Activated CD4-positive, alpha-beta T cell treated with anti-CD3 and anti-CD28 coated beads, Interleukin-2, amount 50 U/mL, for 4 hours (primary cell): Measurements from ENCODE around the gene GPR162.

Experiments
- DNase-seq, 2 experiments: peaks; one replicate each; pipeline ENCODE4 v3.0.0-alpha.2; 2020

The GPR162 gene

DNA sequence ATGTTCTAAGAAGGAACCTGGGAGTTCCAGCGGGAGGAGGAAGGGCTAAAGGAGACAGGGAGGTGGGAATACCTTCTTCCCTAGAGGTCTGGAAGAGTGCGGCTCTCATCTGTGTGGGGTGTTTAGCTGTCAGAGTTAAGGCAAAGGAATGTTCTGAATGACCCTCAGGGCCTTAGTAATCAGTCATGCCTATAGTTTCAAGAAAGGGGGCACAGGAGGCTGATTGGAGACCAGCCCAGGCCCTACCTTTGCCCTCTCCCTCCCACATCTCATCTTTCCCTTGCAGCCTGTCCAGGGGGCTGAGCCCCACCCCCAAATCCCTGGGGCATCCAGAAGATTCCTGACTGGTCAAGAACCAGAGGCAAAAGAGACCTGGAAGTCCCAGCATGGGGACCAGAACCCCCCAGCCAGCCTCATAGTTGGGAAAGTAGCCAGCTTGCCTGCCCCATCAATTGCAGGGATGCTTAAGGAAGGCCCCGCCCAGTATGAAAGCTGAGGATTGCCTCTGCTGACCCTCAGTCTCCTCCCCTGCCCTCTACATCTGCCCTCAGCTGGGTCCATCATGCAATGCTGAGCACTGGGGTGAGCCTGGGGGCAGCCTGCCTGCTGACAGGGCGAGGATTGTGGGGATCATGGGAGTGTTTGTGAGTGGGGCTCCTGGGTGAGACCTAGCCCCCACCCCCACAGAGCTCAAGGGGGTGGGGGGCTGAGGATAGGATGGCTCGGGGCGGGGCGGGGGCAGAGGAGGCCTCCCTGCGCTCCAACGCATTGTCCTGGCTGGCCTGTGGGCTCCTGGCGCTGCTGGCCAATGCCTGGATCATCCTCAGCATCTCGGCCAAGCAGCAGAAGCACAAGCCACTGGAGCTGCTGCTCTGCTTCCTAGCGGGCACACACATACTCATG is 1.8 kb downstream of the GPR162 start:
- no peak for DNase-seq

DNA sequence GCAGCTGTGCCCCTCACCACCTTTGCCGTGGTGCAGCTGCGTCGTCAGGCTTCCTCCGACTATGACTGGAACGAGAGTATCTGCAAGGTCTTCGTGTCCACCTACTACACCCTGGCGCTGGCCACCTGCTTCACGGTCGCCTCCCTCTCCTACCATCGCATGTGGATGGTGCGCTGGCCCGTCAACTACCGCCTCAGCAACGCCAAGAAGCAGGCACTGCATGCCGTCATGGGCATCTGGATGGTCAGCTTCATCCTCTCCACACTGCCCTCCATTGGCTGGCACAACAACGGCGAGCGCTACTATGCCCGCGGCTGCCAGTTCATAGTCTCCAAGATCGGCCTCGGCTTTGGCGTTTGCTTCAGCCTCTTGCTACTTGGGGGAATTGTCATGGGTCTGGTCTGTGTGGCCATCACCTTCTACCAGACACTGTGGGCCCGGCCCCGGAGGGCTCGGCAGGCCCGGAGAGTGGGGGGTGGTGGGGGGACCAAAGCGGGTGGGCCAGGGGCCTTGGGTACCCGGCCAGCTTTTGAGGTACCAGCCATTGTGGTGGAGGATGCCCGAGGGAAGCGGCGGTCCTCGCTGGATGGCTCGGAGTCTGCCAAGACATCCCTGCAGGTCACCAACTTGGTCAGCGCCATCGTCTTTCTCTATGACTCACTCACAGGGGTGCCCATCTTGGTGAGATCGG is 2.6 kb downstream of the GPR162 start:
- no peak for DNase-seq

DNA sequence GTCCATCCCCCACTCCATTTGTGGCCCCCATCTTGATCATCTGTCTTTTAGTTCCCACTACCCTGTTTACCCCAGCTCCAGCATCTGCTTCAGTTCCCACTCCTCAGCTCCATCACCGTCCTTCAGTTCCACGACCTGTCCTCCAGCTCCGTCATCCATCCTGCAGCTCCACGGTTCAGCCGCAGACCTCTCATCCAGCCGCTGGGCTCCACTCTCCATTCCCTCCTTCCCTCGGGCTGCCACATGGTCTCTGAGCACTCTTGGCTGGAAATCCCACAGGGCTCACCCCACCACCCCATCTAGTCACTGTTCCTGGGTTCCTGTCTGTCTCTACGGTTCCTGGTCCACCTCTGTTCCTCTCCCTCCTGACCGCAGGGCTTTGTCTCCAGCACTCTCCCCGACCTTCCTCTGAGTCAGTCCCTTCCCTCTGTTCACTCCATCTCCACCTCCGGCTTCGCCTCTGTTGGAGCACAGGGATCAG is 3.3 kb downstream of the GPR162 start:
- DNase-seq = no peak

DNA sequence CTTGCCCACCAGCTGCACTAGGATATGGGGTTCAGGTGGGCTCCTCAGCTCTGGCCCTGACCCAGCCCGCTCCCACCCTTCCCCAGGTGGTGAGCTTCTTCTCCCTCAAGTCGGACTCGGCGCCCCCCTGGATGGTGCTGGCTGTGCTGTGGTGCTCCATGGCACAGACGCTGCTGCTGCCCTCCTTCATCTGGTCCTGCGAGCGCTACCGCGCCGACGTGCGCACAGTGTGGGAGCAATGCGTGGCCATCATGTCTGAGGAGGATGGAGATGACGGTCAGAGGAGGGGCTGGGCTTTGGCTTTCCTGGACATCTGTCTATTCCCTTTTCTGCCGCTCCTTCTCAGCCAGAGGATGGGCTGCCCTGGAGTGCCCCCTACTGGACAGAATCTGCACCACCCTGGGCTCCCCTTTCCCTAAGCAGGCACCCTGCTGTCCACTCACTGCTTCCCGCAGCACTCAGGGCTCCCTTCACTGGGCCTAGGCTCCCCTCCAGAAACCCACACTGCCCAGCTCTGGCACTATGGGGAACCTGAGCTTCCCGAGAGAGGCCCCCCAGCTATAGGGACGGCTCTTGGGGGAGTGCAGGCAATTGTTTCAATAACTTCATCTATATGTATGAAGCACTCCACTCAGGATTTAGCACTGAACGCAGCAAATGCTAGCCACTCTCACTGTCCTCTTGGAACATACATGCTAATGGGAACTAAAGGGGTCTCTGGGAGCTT is 3.9 kb downstream of the GPR162 start:
- DNase-seq = peak; percentile 77 to 83

DNA sequence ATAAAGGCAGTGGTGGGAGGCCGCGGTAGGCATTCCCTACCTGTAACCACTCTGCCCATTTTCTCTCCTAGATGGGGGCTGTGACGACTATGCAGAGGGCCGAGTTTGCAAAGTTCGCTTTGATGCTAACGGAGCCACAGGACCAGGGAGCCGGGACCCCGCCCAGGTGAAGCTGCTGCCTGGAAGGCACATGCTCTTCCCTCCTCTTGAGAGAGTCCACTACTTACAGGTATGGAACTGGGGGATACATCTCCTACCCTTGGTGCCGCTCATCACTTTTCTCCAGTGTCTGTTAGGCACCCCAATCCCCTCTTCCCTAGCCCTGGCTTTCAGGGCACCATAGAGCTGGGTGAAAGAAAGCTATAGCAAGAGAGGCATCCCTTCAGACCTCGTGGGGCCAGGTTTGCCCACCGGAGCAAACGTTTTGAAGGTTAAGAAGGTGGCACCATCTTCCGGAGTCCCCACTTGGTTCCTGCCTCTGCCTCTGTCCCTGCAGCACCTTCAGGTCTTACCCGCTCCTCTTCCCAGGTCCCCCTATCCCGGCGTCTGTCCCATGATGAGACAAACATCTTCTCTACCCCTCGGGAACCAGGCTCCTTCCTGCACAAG is 4.6 kb downstream of the GPR162 start:
- DNase-seq = no peak

DNA sequence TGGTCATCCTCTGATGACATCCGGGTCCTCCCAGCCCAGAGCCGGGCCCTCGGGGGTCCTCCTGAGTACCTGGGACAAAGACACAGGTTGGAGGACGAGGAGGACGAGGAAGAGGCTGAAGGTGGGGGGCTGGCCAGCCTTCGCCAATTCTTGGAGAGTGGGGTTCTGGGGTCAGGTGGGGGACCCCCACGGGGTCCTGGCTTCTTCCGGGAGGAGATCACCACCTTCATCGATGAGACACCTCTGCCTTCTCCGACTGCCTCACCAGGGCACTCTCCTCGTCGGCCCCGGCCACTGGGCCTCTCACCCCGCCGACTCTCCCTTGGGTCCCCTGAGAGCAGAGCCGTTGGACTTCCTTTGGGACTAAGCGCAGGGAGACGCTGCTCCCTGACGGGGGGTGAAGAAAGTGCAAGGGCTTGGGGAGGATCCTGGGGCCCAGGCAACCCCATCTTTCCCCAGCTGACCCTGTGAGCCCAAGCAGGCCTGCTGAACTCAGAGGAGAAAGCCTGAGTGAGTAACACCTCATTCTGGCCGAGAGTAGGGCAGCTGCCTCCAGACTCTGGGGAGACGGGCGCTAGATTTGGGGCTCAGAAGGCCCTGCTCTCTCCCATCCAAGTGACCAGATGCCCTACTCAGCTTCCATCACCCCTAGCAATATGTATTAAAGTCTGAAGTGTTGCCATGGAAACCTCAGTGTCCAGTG is 5.3 kb downstream of the GPR162 start:
- DNase-seq = no peak

DNA sequence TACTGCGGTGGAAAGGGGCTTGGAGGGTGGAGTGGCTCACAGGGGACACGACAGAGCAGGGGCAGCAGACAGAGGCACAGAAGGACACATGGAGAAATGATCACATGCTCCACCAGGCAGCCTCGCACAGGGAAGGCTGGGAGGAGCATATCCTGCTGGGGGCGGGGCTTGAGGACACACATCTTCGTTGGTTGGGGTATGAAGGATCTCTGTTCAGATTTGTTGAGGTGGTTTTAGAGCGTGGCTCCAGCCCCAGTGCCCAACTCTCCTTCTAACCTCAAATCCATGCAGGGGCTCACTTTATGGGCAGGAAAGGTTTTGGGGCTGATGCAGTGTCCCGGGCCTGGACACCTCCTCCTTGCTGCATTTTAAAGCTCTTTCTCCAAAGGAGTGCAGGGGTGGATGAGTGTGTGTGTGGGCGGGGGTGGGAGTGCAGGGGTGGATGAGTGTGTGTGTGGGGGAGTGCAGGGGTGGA is 5.9 kb downstream of the GPR162 start:
- DNase-seq = peak; percentile 43 to 48

DNA sequence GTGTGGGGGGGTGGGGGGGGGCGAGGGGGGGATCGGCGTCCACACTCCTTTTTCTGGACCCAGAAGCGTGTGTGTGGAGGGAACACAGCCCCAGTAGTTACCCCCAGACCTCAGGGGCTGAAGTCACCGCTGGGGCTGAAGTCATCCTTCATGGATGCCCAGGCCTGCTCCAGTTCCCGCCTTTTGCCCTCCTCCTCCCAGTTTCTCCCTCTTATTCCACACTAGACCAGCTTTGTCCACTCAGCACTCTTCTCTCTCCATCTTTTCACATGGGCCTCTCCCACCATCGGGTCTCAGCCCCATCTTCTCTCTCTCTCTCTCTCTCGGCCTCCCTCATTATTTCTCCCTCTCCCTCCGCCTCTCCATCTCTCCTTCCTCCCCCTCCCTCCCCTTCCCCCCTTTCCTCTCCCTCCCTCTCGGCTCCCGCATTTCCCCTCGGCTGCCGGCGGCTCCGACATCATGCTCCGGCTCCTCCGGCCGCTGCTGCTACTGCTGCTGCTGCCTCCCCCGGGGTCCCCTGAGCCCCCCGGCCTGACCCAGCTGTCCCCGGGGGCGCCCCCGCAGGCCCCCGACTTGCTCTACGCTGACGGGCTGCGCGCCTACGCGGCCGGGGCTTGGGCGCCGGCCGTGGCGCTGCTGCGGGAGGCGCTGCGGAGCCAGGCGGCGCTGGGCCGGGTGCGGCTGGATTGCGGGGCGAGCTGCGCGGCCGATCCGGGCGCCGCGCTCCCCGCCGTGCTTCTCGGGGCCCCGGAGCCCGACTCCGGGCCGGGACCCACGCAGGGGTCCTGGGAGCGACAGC is 6.6 kb downstream of the GPR162 start, which contains the start of gene P3H3:
Gene P3H3 (plus strand): TSS at position 426 of the 799 bp plus-strand sequence. CDS start 34 bp downstream, at position 460.
- DNase-seq = no peak

DNA sequence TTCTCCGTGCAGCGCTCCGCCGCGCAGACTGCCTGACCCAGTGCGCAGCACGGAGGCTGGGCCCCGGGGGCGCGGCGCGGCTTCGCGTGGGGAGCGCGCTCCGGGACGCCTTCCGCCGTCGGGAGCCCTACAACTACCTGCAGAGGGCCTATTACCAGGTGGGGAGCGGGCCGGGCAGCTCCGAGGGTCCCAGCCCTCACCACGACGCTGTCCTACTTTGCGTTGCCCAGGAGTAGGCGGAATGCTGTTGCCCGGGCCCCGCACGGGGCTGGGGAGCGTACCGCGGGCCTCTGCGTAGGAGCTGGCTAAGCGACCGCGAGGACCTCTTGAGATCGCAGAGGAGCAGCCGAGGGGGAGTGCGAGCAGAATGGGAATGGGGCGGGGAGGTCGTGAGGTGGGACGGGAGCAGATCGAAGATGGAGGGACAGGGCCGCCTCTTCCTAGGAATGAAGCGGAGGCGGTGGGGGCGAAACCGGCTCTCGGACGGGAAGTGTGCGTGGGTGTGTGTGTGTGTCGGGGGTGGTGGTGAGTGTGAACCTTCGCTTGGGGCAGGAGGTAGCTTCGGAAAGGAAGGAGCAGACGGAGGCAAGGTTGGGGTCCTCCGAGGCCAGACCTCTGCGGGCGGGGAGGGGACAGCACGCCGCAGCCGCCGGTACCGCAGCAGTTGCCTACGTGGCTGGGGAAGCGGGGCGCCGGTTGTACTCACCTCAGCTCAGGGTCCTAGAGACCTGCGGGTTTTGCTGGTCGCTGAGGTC is 7.3 kb downstream of the GPR162 start:
- DNase-seq = peak in 1 of 2 experiments; percentile 34

DNA sequence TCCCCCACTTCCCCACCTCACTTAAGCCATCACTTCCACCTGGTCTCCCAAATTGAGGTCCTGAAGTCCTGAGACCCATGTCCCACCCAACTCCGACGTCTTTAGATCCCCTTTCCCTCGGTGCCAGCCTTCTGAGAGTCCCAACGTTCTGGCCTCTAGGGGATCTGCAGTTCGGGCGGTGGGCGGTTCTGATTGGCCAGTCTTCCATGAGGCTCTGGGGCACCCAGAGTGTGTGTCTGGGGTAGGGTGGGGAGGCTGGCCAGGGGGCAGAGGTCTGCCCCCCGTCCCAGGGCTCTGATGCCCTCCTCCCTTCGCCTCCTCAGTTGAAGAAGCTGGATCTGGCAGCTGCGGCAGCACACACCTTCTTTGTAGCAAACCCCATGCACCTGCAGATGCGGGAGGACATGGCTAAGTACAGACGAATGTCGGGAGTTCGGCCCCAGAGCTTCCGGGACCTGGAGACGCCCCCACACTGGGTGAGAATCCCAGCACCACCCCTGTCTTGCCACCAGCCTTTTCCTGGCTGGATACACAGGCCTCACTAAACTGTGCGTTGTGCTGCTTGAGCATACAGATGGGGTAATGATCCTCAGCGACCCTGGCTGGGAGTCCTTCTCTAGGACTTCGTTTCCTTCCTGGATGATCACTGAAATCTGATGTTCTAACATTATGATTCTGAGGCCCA is 8.1 kb downstream of the GPR162 start:
- DNase-seq = no peak

DNA sequence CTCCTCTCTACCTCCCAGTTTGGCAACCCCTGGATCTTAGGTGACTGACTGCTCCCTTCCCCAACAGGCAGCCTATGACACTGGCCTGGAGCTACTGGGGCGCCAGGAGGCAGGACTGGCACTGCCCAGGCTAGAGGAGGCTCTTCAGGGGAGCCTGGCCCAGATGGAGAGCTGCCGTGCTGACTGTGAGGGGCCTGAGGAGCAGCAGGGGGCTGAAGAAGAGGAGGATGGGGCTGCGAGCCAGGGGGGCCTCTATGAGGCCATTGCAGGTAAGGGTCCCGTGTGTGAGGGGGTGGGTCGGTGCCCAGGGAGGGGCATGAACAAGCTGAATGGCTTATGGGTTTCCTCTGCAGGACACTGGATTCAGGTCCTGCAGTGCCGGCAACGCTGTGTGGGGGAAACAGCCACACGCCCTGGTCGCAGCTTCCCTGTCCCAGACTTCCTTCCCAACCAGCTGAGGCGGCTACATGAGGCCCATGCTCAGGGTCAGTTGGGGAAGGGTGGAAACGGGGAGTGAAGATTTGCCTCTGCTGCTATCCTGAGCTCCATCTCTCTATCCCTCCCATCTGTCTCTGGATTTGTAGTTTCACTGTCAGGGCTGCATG is 8.8 kb downstream of the GPR162 start:
- no peak for DNase-seq

DNA sequence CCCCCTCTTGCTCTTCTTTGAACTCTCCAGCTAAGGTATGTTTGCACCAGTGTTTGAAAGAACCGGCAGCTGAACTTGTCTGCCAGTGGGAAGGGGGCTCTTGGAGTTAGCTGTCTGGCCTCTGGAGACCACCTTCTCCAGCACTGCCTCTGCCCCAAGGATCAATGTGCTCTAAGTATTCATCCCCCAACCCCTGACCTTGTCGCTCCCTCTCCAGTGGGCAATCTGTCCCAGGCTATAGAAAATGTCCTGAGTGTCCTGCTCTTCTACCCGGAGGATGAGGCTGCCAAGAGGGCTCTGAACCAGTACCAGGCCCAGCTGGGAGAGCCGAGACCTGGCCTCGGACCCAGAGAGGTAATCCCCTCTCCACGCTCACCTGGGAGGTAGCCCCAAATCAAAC is 9.4 kb downstream of the GPR162 start:
- no peak for DNase-seq

DNA sequence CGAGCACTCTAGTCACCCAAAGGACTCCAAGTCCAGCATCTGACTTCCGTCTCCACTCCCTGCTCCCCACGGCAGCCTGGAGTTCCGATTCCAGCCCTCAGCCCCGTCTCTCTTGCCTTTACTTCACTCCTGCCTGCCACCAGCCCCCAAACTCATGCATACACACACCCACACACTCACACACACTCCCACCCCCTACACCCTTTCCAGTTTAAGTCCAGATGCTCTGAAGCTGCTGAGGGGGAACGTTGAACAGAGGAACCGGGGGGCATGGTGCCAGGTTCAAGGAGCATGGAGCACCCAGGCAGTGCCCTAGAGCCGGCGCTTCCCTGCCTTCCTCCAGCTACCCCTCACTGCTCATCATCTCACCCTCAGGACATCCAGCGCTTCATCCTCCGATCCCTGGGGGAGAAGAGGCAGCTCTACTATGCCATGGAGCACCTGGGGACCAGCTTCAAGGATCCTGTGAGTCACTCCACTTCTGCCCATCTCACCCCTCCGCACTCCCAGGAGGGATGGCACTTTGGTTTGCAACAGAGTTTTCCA is 9.9 kb downstream of the GPR162 start:
- DNase-seq = no peak

DNA sequence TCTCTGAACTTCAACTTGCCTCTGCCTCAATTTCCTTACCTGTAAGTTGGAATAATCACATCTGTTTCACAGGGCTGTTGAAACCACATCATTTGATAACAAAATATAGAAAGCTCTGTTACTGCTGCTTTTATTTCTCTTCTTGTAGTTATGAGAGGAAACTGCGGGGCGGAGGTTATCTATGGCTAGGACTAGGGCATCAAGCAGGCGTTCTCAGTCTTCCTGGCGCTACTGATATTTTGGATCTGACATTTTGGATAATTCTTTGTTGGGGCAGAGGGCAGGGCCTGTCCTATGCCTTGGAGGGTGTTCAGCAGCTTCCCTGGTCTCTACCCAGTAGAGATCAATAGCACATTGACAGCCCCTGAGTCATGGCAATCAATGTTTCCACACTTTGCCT is 10.5 kb downstream of the GPR162 start:
- no peak for DNase-seq

DNA sequence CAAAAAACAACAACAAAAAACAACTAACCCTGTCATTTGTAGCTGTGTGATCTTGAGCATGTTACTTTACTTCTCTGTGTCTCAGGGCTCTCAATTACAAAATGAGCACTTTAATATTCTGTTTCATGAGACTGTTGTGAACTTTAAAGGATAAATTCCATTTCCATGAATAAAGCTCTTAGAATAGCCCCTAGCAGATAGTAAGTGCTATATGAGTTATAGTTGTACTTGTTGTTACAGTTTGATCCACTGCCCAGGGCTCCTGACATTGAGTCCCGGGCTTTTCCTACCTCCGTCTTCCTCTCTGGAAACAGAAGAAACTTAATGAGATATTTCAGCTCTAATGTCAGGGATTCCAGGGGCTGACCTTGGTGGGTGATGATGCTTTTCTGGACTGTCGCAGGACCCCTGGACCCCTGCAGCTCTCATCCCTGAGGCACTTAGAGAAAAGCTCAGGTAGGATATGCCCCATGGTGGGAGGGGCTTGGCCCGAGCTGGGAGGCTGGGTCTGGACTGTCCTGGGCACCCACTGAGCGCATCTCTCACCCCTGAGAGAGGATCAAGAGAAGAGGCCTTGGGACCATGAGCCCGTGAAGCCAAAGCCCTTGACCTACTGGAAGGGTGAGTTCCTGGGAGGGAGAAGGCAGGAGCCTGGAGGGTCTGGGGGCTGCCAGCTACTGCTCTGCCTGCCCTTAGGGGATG is 11.7 kb downstream of the GPR162 start:
- DNase-seq = no peak

DNA sequence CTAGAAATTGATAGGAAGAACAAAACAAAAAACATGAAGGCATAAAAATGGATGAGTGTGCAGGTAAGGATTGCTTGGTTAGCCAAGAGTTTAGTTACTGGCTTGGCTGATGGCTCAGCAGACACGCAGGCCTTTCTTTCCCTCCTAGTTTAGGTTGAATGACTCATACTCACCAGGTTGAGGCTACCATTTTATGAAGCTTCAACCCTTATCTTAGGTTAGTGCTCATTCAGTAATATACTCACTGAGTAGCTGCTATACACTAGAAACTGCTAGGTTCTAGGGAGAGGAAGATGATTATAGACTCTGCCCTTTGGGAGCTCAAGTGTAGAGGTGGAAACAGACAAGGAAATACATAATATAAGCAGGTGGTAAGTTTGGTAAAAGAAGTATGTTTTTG is 12.6 kb downstream of the GPR162 start:
- DNase-seq = no peak

DNA sequence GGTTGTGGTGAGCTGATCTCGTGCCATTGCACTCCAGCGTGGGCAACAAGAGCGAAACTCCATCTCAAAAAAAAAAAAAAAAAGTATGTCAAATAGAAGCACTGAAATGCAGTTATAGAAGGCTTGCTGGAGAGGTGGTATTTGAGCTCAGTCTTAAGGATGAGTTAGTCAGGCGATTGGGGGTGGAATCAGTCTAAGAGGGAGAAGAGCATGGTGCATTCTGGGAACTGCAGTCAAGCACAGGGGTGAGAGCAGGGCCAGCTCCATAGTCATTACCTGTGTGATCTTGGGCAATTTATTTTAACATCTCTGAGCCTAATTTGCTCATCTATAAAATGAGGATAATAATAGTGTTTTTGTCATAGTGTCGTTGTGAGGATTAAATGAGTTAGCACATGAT is 13.3 kb downstream of the GPR162 start:
- DNase-seq = no peak

DNA sequence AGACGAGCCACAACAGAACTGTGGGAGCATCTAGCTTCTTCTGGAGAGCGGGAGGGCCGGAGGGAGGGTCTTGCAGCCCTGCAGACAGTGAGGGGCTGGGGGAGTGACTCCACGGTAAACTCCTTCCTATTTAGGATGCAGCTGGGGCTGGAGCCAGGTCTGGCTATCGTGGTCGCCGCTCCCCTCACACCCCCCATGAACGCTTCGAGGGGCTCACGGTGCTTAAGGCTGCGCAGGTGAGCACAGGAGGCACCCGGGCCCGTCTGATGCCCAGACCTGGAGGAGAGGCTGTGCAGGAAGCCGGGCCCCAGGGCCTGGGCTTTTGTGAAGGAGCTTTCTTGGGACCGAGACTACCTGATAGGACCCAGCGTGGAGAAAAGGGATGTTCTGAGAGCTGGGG is 15.2 kb downstream of the GPR162 start:
- DNase-seq = no peak
